IMR-90 (cell line): Measurements from ENCODE around the gene DOCK1. TPM values are rescaled to one million over a fixed set of nuclear protein-coding genes. Genes with fewer than 3 reads are reported as not detected.

Experiments used
- ATAC-seq: fragments of 200-7000 bp; cut with Tn5 transposase; 2 replicates; pipeline ENCODE4 v1.9.1; 2020; ENCODE audit warnings: low read depth, mild to moderate bottlenecking, moderate library complexity
- BruUV-seq: library from RNA; stranded (reverse); fragments of 400-500 nt; replicated peaks from 2 replicates; lab custom pipeline; 2021; lab: Mats Ljungman, UMichigan
- CTCF ChIA-PET: fragments of 300-600 bp; formaldehyde crosslinking; extraction: SDS; loops from one replicate; lab custom pipeline; 2021; ENCODE audit warnings: antibody characterized with exemption; lab: Yijun Ruan, JAX
- POLR2A ChIA-PET: fragments of 300-600 bp; sonication (Branson Sonifier 250); formaldehyde crosslinking; loops from one replicate; lab custom pipeline; 2022; ENCODE audit warnings: antibody characterized with exemption; ENCODE audit not compliant: unreplicated experiment; lab: Charles Lee
- DNase-seq: peaks from one replicate; pipeline ENCODE4 v3.0.0; 2013
- H2AFZ ChIP-seq: replicated peaks from 2 replicates; pipeline ENCODE3; 2013; ENCODE audit warnings: low read length, mild to moderate bottlenecking; ENCODE audit not compliant: poor library complexity
- H2AK5ac ChIP-seq: 2 replicates; pipeline ENCODE4 v1.6.1; 2013; ENCODE audit warnings: low read depth, low read length, inconsistent platforms
- H2AK9ac ChIP-seq: replicated peaks from 2 replicates; pipeline ENCODE3; 2013; ENCODE audit warnings: mild to moderate bottlenecking, low read depth, low read length, moderate library complexity; ENCODE audit not compliant: poor library complexity
- H2BK120ac ChIP-seq: 2 replicates; pipeline ENCODE4 v1.6.1; 2013; ENCODE audit warnings: low read depth, low read length, inconsistent platforms
- H2BK15ac ChIP-seq: 3 replicates; pipeline ENCODE4 v1.6.1; 2013; ENCODE audit warnings: low read depth, low read length, inconsistent platforms
- H2BK20ac ChIP-seq: 2 replicates; pipeline ENCODE4 v1.6.1; 2013; ENCODE audit warnings: low read depth, mild to moderate bottlenecking, inconsistent platforms, low read length, moderate library complexity
- H2BK5ac ChIP-seq: 2 replicates; pipeline ENCODE4 v1.6.1; 2013; ENCODE audit warnings: mild to moderate bottlenecking, low read depth, low read length, inconsistent platforms; ENCODE audit not compliant: poor library complexity, severe bottlenecking
- H3K14ac ChIP-seq: replicated peaks from 2 replicates; pipeline ENCODE4 v1.6.1; 2013; ENCODE audit warnings: low read depth, low read length, inconsistent platforms
- H3K18ac ChIP-seq: 2 replicates; pipeline ENCODE4 v1.6.1; 2013; ENCODE audit warnings: low read depth, low read length, control low read depth
- H3K23ac ChIP-seq: 2 replicates; pipeline ENCODE4 v1.6.1; 2013; ENCODE audit warnings: low read depth, low read length, inconsistent platforms
- H3K27ac ChIP-seq: 2 replicates; pipeline ENCODE4 v1.5.1; 2013; ENCODE audit warnings: mild to moderate bottlenecking, control low read depth, low read length; ENCODE audit not compliant: insufficient read depth
- H3K27me3 ChIP-seq: 2 replicates; pipeline ENCODE4 v1.6.1; 2013; ENCODE audit warnings: low read length; ENCODE audit not compliant: control insufficient read depth, insufficient read depth
- H3K36me3 ChIP-seq: 2 replicates; pipeline ENCODE4 v1.6.1; 2013; ENCODE audit warnings: low read length, mixed read lengths; ENCODE audit not compliant: control insufficient read depth, insufficient read depth
- H3K4ac ChIP-seq: 2 replicates; pipeline ENCODE4 v1.6.1; 2013; ENCODE audit warnings: low read depth, low read length, inconsistent platforms
- H3K4me1 ChIP-seq: 2 replicates; pipeline ENCODE4 v1.6.1; 2013; ENCODE audit warnings: low read length, mixed read lengths; ENCODE audit not compliant: control insufficient read depth, insufficient read depth
- H3K4me2 ChIP-seq: 2 replicates; pipeline ENCODE4 v1.6.1; 2013; ENCODE audit warnings: low read depth, mild to moderate bottlenecking, control low read depth, low read length, moderate library complexity
- H3K4me3 ChIP-seq: 2 replicates; pipeline ENCODE4 v1.5.1; 2013; ENCODE audit warnings: low read depth, mild to moderate bottlenecking, control low read depth, low read length, moderate library complexity; ENCODE audit not compliant: insufficient read depth
- H3K56ac ChIP-seq: 2 replicates; pipeline ENCODE4 v1.6.1; 2013; ENCODE audit warnings: low read length, inconsistent platforms; ENCODE audit not compliant: insufficient read depth; ENCODE audit errors: extremely low read depth
- H3K79me1 ChIP-seq, 2 experiments: 2 replicates each; pipeline ENCODE4 v1.6.1; 2013; ENCODE audit warnings: low read length in 2 of 2, inconsistent platforms in 1 of 2, low read depth in 1 of 2
- H3K9ac ChIP-seq: 2 replicates; pipeline ENCODE4 v1.6.1; 2013; ENCODE audit warnings: low read depth, low read length, control low read depth
- H3K9me1 ChIP-seq: 2 replicates; pipeline ENCODE4 v1.6.1; 2013; ENCODE audit warnings: low read length, inconsistent platforms; ENCODE audit not compliant: insufficient read depth
- H3K9me3 ChIP-seq: 2 replicates; pipeline ENCODE4 v1.6.1; 2013; ENCODE audit warnings: low read length; ENCODE audit not compliant: control insufficient read depth, insufficient read depth
- H4K20me1 ChIP-seq: 2 replicates; pipeline ENCODE4 v1.6.1; 2013; ENCODE audit warnings: low read length, inconsistent platforms; ENCODE audit not compliant: insufficient read depth
- H4K5ac ChIP-seq: 2 replicates; pipeline ENCODE4 v1.6.1; 2013; ENCODE audit warnings: mild to moderate bottlenecking, low read depth, low read length, control low read depth
- H4K8ac ChIP-seq, 2 experiments: 2 replicates each; pipeline ENCODE4 v1.6.1; 2013; ENCODE audit warnings: low read depth in 2 of 2, low read length in 2 of 2, control low read depth in 1 of 2, inconsistent platforms in 1 of 2
- H4K91ac ChIP-seq: 2 replicates; pipeline ENCODE4 v1.6.1; 2013; ENCODE audit warnings: low read depth, low read length, inconsistent platforms; ENCODE audit not compliant: insufficient read depth
- BHLHE40 ChIP-seq: fragments of 150-350 bp; IDR thresholded peaks from 2 replicates; pipeline ENCODE4 v1.6.1; 2016; ENCODE audit warnings: mild to moderate bottlenecking, low read depth, low read length
- CEBPB ChIP-seq: IDR thresholded peaks from 2 replicates; pipeline ENCODE4 v1.6.1; 2012; ENCODE audit warnings: low read depth, low read length, improper control_type of control experiment
- CHD1 ChIP-seq: IDR thresholded peaks from 2 replicates; pipeline ENCODE4 v1.6.1; 2012; ENCODE audit warnings: low read depth, low read length, improper control_type of control experiment
- CTCF ChIP-seq: conservative IDR thresholded peaks from 2 replicates; pipeline ENCODE4 v1.5.1; 2012; ENCODE audit warnings: mild to moderate bottlenecking, low read depth, low read length, improper control_type of control experiment
- FOS ChIP-seq: fragments of 150-350 bp; IDR thresholded peaks from 2 replicates; pipeline ENCODE4 v1.6.1; 2016; ENCODE audit warnings: low read depth, low read length
- MAFK ChIP-seq: IDR thresholded peaks from 2 replicates; pipeline ENCODE4 v1.6.1; 2012; ENCODE audit warnings: low read depth, low read length, improper control_type of control experiment
- MAZ ChIP-seq: IDR thresholded peaks from 2 replicates; pipeline ENCODE4 v1.6.1; 2012; ENCODE audit warnings: low read depth, mild to moderate bottlenecking, low read length, improper control_type of control experiment, moderate library complexity, borderline replicate concordance
- POLR2A ChIP-seq: IDR thresholded peaks from 2 replicates; pipeline ENCODE4 v1.6.1; 2012; ENCODE audit warnings: mild to moderate bottlenecking, low read depth, low read length
- RAD21 ChIP-seq: IDR thresholded peaks from 2 replicates; pipeline ENCODE4 v1.6.1; 2012; ENCODE audit warnings: low read length, improper control_type of control experiment
- RCOR1 ChIP-seq: IDR thresholded peaks from 2 replicates; pipeline ENCODE4 v1.6.1; 2012; ENCODE audit warnings: mild to moderate bottlenecking, low read length, improper control_type of control experiment; ENCODE audit not compliant: insufficient replicate concordance
- RFX5 ChIP-seq: IDR thresholded peaks from 2 replicates; pipeline ENCODE4 v1.8.0; 2012; ENCODE audit warnings: low read depth, mild to moderate bottlenecking, low read length, moderate library complexity
- SMC3 ChIP-seq: fragments of 150-350 bp; IDR thresholded peaks from 2 replicates; pipeline ENCODE4 v1.6.1; 2016; ENCODE audit warnings: low read depth, mild to moderate bottlenecking, antibody characterized with exemption, low read length, moderate library complexity
- WGBS, 2 experiments: methylation state at CpG; one replicate each; pipeline versions ENCODE4 v1.1.5 to v1.1.7; 2013; ENCODE audit warnings: missing lambda C conversion rate in 2 of 2; ENCODE audit not compliant: insufficient read length in 1 of 2; ENCODE audit errors: extremely low coverage in 2 of 2; 5-methylcytosine and 5-hydroxymethylcytosine counted together
- dilution Hi-C: fragments of 300-500 bp; cut with HindIII; formaldehyde crosslinking; loops from one replicate; pipeline ENCODE4 v1.14.3; 2018; ENCODE audit warnings: low sequenced_read_pairs; ENCODE audit not compliant: unreplicated experiment
- in situ Hi-C: fragments of 300-500 bp; cut with MboI; formaldehyde crosslinking; loops from 3 replicates; pipeline ENCODE4 v1.14.3; 2019; ENCODE audit warnings: low sequenced_read_pairs, inconsistent platforms, mixed read lengths
- intact Hi-C: fragments of 100-400 bp; cut with micrococcal nuclease; formaldehyde crosslinking; loops from 2 replicates; pipeline ENCODE4 v1.10.0; 2022
- polyA plus RNA-seq, 3 experiments: library from polyadenylated mRNA; depleted of rRNA; stranded (reverse); fragments of >200 nt; gene quantifications; 2 replicates each; pipeline ENCODE4 v1.2.3, GENCODE V29; 2012; ENCODE audit warnings: low replicate concordance in 1 of 3
- total RNA-seq: library from RNA; depleted of rRNA; stranded (reverse); fragments of >200 nt; gene quantifications from 2 replicates; pipeline ENCODE4 v1.2.3, GENCODE V29; 2012
- TF ChIP-seq, protein P1 (sequence below): fragments of 150-350 bp; IDR thresholded peaks from 2 replicates; pipeline ENCODE4 v1.6.1; 2017; ENCODE audit warnings: mild to moderate bottlenecking, antibody characterized with exemption, low read length, low read depth
- TF ChIP-seq, protein P2 (sequence below): fragments of 150-350 bp; IDR thresholded peaks from 2 replicates; pipeline ENCODE4 v1.6.1; 2016; ENCODE audit warnings: low read depth, mild to moderate bottlenecking, low read length, moderate library complexity, borderline replicate concordance

The DOCK1 gene
- total and polyA plus RNA-seq, 2 of the 4 experiments (the other 2 are of a cell fraction): 28.2 to 71.0 TPM

DNA sequence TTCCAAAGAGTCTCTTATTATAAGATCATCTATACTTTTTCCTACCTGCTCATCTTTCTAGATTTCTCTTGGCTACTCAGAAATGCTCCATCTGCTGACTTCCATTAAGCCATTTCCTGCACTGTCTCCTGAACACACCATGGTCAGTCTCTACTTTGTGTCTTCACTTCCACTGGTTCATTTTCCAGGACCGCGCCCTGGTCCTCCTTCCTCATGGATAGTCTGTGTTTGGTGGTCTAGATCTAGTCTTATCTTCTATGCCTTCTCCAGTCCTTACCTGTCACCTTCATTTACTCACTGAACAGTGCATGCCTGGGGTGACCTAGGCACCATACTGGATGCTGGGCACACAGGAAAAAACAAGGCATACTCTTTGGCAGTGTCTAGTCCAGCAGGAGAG, 279.4 kb downstream of the DOCK1 start:
- WGBS, 2 experiments: no CpG with 5 or more reads among the region's 2 CpGs
- H2BK20ac ChIP-seq: no peak overlapping the region
- no peak overlapping the region for H4K5ac ChIP-seq
- no peaks in the 10 kb centered on the region for H3K9me3 ChIP-seq
- no peaks in the 10 kb centered on the region for H4K20me1 ChIP-seq
- H4K8ac ChIP-seq: no peak overlapping the region
- no peaks in the 10 kb centered on the region for H3K27me3 ChIP-seq
- ATAC-seq (no peak), DNase-seq (no peak)
- no peak overlapping the region for H3K4me3 ChIP-seq
- no peak overlapping the region for H3K4me2 ChIP-seq
- H3K9me1 ChIP-seq: peaks cover 9% of the 10 kb centered on the region; the same call in 1 of the 2 replicates
- H2BK5ac ChIP-seq: no peak overlapping the region
- no peak overlapping the region for H4K91ac ChIP-seq
- no TSS peak for BruUV-seq
- no peak overlapping the region for H3K56ac ChIP-seq
- H3K27ac ChIP-seq: no peak overlapping the region
- in situ Hi-C loops (no loop called here), intact Hi-C loops (no loop called here), dilution Hi-C loops (no loop called here)
- TF ChIP-seq RAD21 (no peak), CEBPB (no peak), BHLHE40 (no peak), CTCF (no peak), RCOR1 (no peak), RFX5 (no peak), POLR2A (no peak), MAZ (no peak), SMC3 (no peak), CHD1 (no peak), FOS (no peak), MAFK (no peak)
- TF ChIP-seq, protein P1, sequence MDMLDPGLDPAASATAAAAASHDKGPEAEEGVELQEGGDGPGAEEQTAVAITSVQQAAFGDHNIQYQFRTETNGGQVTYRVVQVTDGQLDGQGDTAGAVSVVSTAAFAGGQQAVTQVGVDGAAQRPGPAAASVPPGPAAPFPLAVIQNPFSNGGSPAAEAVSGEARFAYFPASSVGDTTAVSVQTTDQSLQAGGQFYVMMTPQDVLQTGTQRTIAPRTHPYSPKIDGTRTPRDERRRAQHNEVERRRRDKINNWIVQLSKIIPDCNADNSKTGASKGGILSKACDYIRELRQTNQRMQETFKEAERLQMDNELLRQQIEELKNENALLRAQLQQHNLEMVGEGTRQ: no peak
- TF ChIP-seq, protein P2, sequence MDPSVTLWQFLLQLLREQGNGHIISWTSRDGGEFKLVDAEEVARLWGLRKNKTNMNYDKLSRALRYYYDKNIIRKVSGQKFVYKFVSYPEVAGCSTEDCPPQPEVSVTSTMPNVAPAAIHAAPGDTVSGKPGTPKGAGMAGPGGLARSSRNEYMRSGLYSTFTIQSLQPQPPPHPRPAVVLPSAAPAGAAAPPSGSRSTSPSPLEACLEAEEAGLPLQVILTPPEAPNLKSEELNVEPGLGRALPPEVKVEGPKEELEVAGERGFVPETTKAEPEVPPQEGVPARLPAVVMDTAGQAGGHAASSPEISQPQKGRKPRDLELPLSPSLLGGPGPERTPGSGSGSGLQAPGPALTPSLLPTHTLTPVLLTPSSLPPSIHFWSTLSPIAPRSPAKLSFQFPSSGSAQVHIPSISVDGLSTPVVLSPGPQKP: no peak
- H2AFZ ChIP-seq: no peak overlapping the region
- no peak overlapping the region for H2BK15ac ChIP-seq
- no peak overlapping the region for H3K23ac ChIP-seq
- no peak overlapping the region for H3K18ac ChIP-seq
- H2AK5ac ChIP-seq: no peak overlapping the region
- peaks cover 5% of the 10 kb centered on the region for H3K36me3 ChIP-seq
- POLR2A ChIA-PET: no interaction called here
- no peak overlapping the region for H2AK9ac ChIP-seq
- no peak overlapping the region for H3K4ac ChIP-seq
- H3K9ac ChIP-seq: no peak overlapping the region
- no peak overlapping the region for H3K14ac ChIP-seq
- H3K79me1 ChIP-seq: peaks cover 10 to 20% of the 10 kb centered on the region in 2 experiments
- CTCF ChIA-PET: no interaction called here
- H2BK120ac ChIP-seq: no peak overlapping the region
- H3K4me1 ChIP-seq: no peaks in the 10 kb centered on the region
